Suprapubic skin (tissue), 3 donors: ENCODE data around the gene CD160.
"Not testable (repeated sequence)": the region's sequence is repeated elsewhere in the genome, so short reads cannot be mapped to it uniquely, and the experiment has no call there.

Experiments
- EP300 ChIP-seq: sonication (generic); formaldehyde crosslinking; IDR thresholded peaks from one replicate; pipeline ENCODE4 v1.6.1; 2017; ENCODE audit warnings: antibody characterized with exemption
- POLR2A ChIP-seq, 2 donors: fragments of 450-650 bp; IDR thresholded peaks; one replicate each; pipeline ENCODE4 v1.6.1; 2017; ENCODE audit warnings: antibody characterized with exemption in 2 of 2, mild to moderate bottlenecking in 2 of 2, moderate library complexity in 2 of 2
- TF ChIP-seq, protein P1 (sequence below), 2 donors: fragments of 200-600 bp in 1 of 2; fragments of 450-650 bp in 1 of 2; sonication (generic) in 1 of 2; IDR thresholded peaks; one replicate each; pipeline ENCODE4 v1.5.1; 2016 to 2019; ENCODE audit warnings: antibody characterized with exemption in 2 of 2, mild to moderate bottlenecking in 1 of 2, moderate library complexity in 1 of 2

DNA sequence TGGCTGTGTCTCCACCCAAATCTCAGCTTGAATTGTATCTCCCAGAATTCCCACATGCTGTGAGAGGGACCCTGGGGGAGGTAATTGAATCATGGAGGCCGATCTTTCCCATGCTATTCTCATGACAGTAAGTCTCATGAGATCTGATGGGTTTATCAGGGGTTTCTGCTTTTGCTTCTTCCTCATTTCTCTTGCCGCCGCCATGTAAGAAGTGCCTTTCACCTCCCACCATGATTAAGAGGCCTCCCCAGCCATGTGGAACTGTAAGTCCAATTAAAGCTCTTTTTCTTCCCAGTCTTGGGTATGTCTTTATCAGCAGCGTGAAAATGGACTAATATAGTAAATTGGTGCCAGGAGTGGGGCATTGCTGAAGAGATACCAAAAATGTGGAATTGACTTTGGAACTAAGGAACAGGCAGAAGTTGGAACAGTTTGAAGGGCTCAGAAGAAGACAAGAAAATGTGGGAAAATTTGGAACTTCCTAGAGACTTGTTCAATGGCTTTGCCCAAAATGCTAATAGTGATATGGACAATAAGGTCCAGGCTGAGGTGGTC, 41.2 kb downstream of the CD160 start:
- TF ChIP-seq, protein P1, sequence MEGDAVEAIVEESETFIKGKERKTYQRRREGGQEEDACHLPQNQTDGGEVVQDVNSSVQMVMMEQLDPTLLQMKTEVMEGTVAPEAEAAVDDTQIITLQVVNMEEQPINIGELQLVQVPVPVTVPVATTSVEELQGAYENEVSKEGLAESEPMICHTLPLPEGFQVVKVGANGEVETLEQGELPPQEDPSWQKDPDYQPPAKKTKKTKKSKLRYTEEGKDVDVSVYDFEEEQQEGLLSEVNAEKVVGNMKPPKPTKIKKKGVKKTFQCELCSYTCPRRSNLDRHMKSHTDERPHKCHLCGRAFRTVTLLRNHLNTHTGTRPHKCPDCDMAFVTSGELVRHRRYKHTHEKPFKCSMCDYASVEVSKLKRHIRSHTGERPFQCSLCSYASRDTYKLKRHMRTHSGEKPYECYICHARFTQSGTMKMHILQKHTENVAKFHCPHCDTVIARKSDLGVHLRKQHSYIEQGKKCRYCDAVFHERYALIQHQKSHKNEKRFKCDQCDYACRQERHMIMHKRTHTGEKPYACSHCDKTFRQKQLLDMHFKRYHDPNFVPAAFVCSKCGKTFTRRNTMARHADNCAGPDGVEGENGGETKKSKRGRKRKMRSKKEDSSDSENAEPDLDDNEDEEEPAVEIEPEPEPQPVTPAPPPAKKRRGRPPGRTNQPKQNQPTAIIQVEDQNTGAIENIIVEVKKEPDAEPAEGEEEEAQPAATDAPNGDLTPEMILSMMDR (IDR thresholded peaks at IDR 0.05), result not testable (repeated sequence)
- not testable (repeated sequence) for TF ChIP-seq POLR2A (IDR thresholded peaks at IDR 0.05); EP300
